ENCODE measurements around the gene CYP2R1. TPM values are rescaled to one million over a fixed set of nuclear protein-coding genes. Genes with fewer than 3 reads are reported as not detected.
A peak's percentile ranks its signal among the peaks of the same experiment; 100 is the strongest.
"Not testable (repeated sequence)": the region's sequence is repeated elsewhere in the genome, so short reads cannot be mapped to it uniquely, and the experiment has no call there.

CYP2R1 gene
- total RNA-seq, 1 experiment from 2014 or later = 14.7 TPM

GRCh38 chr11:14905104-14906033 is 13.3 kb upstream of the CYP2R1 start:
- H3K27me3 ChIP-seq (ENCODE audit: control insufficient read depth, insufficient read depth, low read length) = peaks cover 3% of the 10 kb centered on the region; the same call in 1 of the 2 replicates
- peak; percentile 86 for DNase-seq
- H3K4me3 ChIP-seq (ENCODE audit: insufficient read depth, low read depth, low read length) = peak overlapping the region; percentile 63
- H3K36me3 ChIP-seq (replicated peaks; ENCODE audit: control insufficient read depth, insufficient read depth, low read length) = no peaks in the 10 kb centered on the region

GRCh38 chr11:14904745-14905103 is 12.7 kb upstream of the CYP2R1 start:
- peak; percentile 88 for DNase-seq

GRCh38 chr11:14902650-14903350 is 10.8 kb upstream of the CYP2R1 start:
- Histone ChIP-seq H3K27me3 (ENCODE audit: control insufficient read depth, insufficient read depth, low read length) (peaks cover 3% of the 10 kb centered on the region; the same call in 1 of the 2 replicates), H3K4me3 (ENCODE audit: insufficient read depth, low read depth, low read length) (no peak overlapping the region), H3K36me3 (replicated peaks; ENCODE audit: control insufficient read depth, insufficient read depth, low read length) (no peaks in the 10 kb centered on the region)
- DNase-seq = no peak

More at GRCh38 chr11:14904745-14905103, 12.7 kb upstream of the CYP2R1 start:
- no peaks in the 10 kb centered on the region for H3K36me3 ChIP-seq (replicated peaks; ENCODE audit: control insufficient read depth, insufficient read depth, low read length)
- peak overlapping the region; percentile 63 for H3K4me3 ChIP-seq (ENCODE audit: insufficient read depth, low read depth, low read length)
- H3K27me3 ChIP-seq (ENCODE audit: control insufficient read depth, insufficient read depth, low read length) = peaks cover 3% of the 10 kb centered on the region; the same call in 1 of the 2 replicates

DNA sequence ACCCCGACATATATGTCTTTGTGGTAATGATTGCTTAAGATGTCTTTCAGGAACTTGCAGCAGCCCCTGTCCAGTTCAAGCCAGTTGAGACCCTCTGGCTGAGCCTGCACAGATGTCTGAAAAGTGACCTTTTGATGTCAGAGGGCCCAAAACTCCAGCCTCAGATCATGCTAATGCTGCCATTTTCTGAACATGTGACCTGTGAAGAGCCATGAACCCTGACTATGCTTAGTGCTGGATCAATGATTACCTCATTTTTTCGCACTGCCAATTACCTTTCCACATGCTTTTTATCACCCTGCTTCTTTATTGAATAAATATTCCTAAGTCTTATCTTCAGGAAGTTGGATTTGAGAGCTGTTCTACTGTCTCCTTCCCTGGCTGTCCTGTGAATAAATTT is 6.9 kb upstream of the CYP2R1 start:
- Histone ChIP-seq H3K4me3 (ENCODE audit: insufficient read depth, low read depth, low read length) (no peak overlapping the region), H3K36me3 (replicated peaks; ENCODE audit: control insufficient read depth, insufficient read depth, low read length) (no peaks in the 10 kb centered on the region)
- DNase-seq = no peak

DNA sequence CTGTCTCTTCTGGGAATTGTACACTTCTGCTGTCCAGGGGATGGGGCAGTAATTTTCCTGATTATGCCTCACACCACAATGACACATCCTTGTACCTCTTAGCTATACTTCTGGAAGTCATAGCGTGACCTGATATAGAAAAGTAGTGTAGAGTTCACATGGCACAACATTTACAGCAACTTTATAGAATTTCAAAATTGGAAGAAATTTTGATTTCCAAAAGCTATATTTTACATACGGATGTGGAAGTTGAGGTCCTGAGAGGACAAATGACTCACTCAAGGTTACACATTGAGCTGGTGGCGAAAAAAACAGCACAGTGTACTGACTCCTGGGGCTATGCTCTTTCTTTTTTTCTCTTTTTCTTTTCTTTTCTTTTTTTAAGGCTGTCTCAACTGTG is 6.3 kb upstream of the CYP2R1 start:
- Histone ChIP-seq H3K36me3 (replicated peaks; ENCODE audit: control insufficient read depth, insufficient read depth, low read length) (no peaks in the 10 kb centered on the region), H3K4me3 (ENCODE audit: insufficient read depth, low read depth, low read length) (no peak overlapping the region), H3K27me3 (ENCODE audit: control insufficient read depth, insufficient read depth, low read length) (no peaks in the 10 kb centered on the region)
- DNase-seq = no peak

More for the DNA sequence above, 6.9 kb upstream of the CYP2R1 start:
- no peaks in the 10 kb centered on the region for H3K27me3 ChIP-seq (ENCODE audit: control insufficient read depth, insufficient read depth, low read length)

DNA sequence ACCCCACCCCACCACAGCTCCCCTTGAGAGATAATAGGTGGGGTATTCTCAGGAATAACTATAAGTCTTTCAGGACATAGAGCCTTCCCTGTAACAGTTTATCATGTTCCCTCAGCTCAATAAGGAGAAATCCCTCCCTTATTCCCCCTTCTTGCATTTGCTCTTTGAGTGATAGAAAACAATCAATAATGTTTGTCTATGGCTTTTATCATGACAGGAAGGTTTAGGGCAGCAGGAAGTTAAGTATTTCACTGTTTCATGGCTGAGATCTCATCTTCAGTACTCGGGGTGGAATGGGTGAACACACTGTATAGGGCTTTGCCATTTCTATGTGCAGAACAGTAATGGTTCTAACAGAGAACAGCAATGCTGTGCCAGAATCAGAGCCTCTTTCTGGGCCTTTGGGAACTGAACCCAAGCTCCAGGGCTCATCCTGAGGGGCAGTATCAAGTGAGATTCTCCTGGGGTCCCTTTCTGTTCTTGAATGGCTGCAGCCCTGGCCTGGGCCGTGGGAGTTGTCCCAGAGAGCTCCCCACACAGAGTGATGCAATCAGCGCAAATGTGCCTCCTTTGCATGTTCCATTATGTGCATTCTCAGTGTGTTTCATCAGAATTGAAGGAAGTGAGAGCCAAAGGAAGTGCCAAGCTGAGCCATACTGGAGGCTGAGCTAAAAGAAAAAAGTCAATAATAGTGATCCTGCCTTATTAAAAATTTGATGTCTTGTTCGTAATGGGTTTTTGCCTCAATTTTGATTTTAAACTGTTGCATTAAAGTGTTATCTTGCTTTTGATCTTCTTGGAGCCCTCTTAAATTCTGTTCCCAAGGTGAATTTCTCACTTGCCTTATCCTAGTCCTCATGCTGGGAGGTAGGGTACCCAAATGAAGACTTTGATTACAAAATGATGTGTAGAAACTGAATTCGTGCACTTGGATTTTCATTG is 2.9 kb upstream of the CYP2R1 start:
- peaks cover 4% of the 10 kb centered on the region for H3K27me3 ChIP-seq (ENCODE audit: control insufficient read depth, insufficient read depth, low read length)
- DNase-seq = no peak
- H3K4me3 ChIP-seq (ENCODE audit: insufficient read depth, low read depth, low read length) = no peak overlapping the region
- H3K36me3 ChIP-seq (replicated peaks; ENCODE audit: control insufficient read depth, insufficient read depth, low read length) = no peaks in the 10 kb centered on the region

GRCh38 chr11:14892577-14892976 is 546 bp upstream of the CYP2R1 start:
- H3K4me3 ChIP-seq (ENCODE audit: insufficient read depth, low read depth, low read length) = peak overlapping the region; percentile 28
- DNase-seq = no peak
- H3K36me3 ChIP-seq (replicated peaks; ENCODE audit: control insufficient read depth, insufficient read depth, low read length) = no peaks in the 10 kb centered on the region
- peaks cover 4% of the 10 kb centered on the region for H3K27me3 ChIP-seq (ENCODE audit: control insufficient read depth, insufficient read depth, low read length)

DNA sequence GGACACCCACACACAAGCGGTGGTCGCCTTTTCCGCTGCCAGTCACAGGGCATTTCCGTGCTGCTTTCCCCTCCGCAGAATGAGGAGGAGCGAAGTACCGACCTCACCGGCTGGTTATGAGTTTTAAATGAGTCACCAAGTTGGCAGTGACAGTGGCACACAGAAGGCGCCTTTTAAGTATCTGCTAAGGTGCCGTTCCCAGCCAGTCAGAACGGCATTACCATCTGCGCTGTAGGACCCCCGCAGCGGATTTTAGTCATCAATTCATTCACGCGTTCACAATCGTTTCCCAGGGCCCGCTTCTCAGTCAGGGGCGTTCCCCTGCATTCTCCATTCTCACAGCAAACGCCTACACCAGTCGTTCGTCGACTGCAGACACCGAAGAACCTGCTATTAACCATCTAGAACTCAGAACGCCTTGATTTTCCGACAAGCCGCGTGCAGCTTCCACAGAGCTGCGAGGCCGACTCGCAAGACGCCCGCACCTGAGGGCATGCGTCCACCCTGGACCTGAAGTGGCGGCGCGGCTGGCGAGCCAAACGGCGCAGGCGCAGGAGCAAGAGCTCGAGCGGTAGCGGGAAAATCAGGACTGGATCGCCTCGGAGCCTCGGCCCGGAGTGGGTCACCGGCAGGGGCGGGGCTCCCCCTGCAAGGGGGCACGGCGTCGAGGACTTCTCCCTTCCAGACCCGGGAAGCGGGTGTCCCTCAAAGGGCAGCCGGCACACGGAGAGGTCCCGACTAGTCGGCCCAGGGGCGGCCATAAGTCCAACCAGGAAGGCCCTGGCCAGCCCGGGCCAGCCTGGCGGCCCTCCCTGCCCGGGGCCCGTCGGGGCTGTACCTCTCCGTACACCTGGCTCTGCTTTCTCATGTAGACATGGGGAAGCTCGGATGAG is 642 bp downstream of the CYP2R1 start:
- Histone ChIP-seq H3K4me3 (ENCODE audit: insufficient read depth, low read depth, low read length) (peak overlapping the region; percentile 57), H3K27me3 (ENCODE audit: control insufficient read depth, insufficient read depth, low read length) (peaks cover 4% of the 10 kb centered on the region), H3K36me3 (replicated peaks; ENCODE audit: control insufficient read depth, insufficient read depth, low read length) (no peaks in the 10 kb centered on the region)
- DNase-seq = peak; percentile 91

- H3K36me3 ChIP-seq (replicated peaks; ENCODE audit: control insufficient read depth, insufficient read depth, low read length) = no peaks in the 10 kb centered on the region
- peaks cover 4% of the 10 kb centered on the region for H3K27me3 ChIP-seq (ENCODE audit: control insufficient read depth, insufficient read depth, low read length)
- DNase-seq = no peak
- H3K4me3 ChIP-seq (ENCODE audit: insufficient read depth, low read depth, low read length) = no peak overlapping the region
Observed at GRCh38 chr11:14886513-14886912, 5.5 kb downstream of the CYP2R1 start.

GRCh38 chr11:14884667-14885273 is 7.3 kb downstream of the CYP2R1 start:
- no peak for DNase-seq
- Histone ChIP-seq H3K27me3 (ENCODE audit: control insufficient read depth, insufficient read depth, low read length) (no peaks in the 10 kb centered on the region), H3K36me3 (replicated peaks; ENCODE audit: control insufficient read depth, insufficient read depth, low read length) (no peaks in the 10 kb centered on the region), H3K4me3 (ENCODE audit: insufficient read depth, low read depth, low read length) (no peak overlapping the region)

GRCh38 chr11:14883683-14884082 is 8.3 kb downstream of the CYP2R1 start:
- H3K4me3 ChIP-seq (ENCODE audit: insufficient read depth, low read depth, low read length); DNase-seq; H3K27me3 ChIP-seq (ENCODE audit: control insufficient read depth, insufficient read depth, low read length); H3K36me3 ChIP-seq (replicated peaks; ENCODE audit: control insufficient read depth, insufficient read depth, low read length): not testable (repeated sequence)

- no peaks in the 10 kb centered on the region for H3K27me3 ChIP-seq (ENCODE audit: control insufficient read depth, insufficient read depth, low read length)
- no peak overlapping the region for H3K4me3 ChIP-seq (ENCODE audit: insufficient read depth, low read depth, low read length)
- DNase-seq = no peak
- H3K36me3 ChIP-seq (replicated peaks; ENCODE audit: control insufficient read depth, insufficient read depth, low read length) = no peaks in the 10 kb centered on the region
Observed at GRCh38 chr11:14882196-14882595, 9.8 kb downstream of the CYP2R1 start.

DNA sequence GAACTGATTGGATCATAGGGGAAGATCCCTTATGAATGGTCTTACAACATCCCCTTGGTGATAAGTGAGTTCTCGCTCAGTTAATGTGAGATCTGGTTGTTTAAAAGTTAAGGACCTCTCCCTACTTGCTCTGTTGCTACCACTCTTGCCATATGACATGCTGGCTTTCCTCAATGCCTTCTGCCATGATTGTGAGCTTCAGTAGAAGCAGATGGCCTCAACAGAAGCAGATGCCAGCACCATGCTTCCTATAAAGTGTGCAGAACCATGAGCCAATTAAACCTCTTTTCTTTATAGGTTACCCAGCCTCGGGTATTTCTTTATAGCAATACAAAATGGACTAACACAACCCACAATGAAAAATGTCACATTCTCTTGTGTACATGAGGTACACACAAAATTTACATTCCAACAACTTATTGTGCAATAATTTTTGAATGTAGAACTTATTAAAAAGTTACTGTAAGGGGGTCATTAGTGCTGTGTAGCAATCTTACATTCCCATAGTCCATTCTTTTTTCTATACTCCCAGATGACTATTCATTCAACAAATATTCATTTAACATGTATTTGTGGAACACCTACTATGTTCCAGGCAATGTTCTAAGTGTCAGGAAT is 10.3 kb downstream of the CYP2R1 start:
- Histone ChIP-seq H3K36me3 (replicated peaks; ENCODE audit: control insufficient read depth, insufficient read depth, low read length) (no peaks in the 10 kb centered on the region), H3K27me3 (ENCODE audit: control insufficient read depth, insufficient read depth, low read length) (no peaks in the 10 kb centered on the region), H3K4me3 (ENCODE audit: insufficient read depth, low read depth, low read length) (no peak overlapping the region)
- no peak for DNase-seq

All from H7 (cell line).